ENCODE measurements around the gene CWF19L1.

Gene CWF19L1

DNA sequence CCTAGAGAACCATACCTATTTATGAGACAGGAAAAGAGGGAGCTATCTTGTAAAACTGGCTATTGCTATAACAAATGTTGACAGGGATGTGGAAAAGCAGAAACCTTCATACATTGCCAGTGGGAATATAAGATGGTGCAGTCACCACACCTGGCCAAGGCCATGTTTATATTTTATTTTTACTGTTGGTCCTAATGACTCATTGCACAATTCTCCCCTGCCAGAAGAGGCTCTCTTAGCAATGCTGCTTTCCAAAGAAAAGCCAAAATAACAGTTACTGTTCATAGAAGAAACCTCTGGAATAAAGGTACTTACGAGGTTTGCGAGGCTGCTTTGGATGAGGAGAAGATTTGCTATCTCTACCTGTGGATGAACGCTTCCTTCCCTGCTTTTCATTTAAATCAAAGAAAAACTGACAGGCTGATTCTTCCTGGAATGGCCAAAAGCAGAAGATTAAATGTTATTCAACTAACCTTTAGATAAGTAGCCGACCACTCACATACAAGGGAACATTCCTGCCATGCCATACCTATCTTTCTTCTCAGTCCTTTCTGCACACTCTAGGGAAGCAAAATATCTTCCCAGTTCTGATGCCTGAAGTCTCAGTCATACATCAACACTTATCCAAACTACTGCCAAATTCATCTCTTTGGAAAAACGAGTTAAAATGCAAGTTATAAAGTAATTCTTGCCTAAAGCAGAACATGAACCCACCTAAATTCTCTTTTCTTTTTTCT lies 21.8 kb downstream of the CWF19L1 start:
- DNase-seq = no peak

DNA sequence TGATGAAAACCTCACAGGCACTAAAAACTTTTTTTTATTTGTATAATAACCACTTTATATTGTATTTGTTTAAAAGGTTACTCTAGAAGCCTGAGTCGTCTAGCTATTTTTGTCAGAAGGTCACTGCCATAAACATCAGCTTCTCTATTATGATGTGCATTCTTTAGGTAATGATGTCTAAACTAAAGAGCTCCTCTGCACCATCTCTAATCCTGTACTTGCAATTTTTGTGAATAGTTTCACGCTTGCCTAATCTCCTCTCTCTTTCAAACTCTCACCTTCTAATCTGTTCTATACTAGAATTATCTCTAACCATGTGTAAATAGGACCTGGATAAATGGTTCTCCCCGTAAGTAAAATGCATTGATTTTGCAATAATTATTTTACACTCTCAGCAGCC lies 27.6 kb downstream of the CWF19L1 start:
- no peak for DNase-seq

DNA sequence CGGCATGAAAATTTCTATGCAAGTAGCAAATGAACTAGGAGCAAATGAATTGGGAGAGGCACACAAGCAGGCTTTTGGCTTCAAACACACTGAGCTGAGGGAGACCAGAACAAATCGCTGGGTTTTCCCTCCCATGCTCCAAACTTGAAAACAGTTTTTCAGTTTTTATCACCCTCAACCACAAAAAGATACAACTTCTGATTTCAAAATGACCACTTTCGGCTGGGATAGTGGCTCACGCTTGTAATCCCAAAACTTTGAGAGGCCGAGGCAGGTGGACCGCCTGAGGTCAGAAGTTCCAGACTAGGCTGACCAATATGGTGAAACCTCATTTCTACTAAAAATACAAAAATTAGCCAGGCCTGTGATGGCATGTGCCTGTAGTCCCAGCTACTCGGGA lies 29.0 kb downstream of the CWF19L1 start:
- DNase-seq = no peak

DNA sequence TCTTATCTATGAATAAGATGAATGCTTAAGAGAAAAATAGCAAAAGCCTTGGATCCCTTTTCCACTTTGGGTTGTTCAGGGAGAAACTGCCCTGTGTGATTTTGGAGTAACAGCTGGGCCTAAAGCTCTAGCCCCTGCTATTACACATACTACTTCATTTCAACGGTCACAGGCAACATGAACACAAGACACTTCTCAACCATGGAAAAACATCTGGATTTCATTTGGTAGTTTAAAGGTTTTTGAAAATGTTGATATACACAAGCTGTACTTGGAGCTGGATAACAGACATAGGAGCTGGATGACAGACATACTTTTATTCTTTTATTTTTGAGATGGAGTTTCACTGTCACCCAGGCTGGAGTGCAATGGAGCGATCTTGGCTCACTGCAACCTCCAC lies 35.3 kb downstream of the CWF19L1 start:
- DNase-seq = no peak

DNA sequence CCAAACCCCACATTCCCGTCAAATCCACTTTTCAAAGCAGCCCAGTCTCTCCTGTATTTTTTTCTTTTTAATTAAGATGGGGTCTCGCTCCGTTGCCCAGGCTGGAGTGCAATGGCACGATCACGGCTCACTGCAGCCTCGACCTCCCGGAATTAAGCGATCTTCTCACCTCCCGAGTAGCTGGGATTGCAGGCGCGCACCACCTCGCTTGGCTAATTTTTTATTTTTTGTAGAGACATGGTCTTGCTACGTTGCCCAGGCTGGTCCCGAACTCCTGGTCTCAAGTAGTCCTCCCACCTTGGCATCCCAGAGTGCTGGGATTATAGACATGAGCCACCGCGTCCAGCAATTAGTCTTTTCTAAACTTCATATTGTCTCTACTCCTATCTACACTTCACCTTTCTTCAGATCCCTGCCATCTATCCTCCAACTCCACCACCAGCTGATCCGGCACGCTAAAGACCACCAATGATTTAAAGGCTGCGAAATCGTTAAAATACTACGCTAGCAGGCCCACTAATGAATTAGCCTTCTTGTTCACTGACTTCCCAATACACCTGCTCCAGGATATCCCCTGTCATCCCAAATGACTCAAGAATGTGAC lies 37.5 kb downstream of the CWF19L1 start:
- DNase-seq = no peak

DNA sequence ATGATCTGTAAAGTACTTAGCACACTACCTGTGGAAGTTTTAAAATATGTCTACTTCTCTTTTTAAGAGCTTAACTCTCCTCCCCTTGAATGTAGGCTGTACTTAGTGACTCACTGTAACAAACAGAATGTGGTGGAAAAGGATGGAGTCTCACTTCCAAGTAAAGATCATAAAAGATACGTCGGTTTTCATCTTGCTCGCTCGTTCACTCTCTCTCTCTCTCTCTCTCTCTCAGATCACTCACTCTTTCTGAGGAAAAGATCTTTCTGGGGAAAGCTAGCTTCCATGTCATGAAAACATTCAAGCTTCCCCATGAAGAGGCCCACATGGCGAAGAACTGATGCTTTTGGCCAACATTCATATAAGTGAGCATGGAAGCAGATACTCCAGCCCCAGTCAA lies 43.6 kb downstream of the CWF19L1 start:
- no peak for DNase-seq

DNA sequence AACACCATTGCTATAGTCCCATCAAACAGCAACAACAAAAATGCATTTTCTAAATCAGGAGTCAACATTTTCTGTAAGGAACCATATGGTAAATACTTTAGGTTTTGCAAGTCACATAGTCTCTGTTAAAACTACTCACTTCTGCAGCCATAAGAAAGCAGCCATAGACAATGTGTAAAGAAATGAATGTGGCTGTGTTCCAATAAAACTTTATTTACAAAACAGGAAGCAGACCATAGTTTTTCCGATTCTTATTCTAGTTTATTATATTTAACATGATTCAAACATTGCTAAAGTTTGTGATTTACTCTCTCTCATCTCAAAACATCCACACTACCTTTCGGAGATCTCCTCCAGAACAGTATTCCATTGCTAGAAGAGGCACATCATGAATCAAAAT lies 44.9 kb downstream of the CWF19L1 start:
- DNase-seq = no peak

DNA sequence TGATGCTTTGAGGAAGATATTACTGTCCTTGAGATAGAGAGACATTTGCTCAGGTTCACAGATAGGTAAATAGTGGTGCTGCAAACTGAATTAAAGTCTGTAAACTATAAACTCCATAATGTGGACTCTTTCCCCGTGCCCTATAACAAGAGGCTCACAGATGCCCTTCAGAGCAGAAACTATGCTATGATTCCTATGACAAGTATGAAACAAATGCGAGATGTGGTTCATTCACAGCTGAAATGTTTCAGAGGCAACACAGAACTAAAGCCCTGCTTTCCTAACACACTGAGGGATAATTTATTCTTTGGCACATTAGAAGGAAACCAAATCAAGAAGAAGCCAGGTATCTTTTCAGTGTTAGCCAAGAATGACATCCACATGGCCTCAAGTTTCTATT lies 51.4 kb downstream of the CWF19L1 start:
- no peak for DNase-seq

DNA sequence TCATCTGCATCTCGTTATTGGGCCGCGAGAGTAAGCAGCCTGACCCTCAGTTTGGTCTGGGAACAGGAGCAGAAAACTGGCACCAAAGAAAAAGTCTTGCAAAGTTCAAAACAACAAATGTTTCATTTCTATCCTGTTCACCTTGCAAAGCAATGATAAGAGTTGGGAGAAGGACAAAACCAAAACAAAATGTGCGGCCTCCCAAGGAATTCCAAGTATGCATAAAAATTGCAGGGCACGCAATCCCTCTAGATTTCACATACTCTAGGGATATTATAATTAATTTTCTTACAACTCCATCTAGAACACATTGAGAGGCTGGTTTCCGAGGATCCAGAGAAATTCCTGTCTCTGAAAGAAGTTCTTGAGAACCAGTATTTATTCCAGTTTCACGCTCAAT lies 58.1 kb downstream of the CWF19L1 start:
- no peak for DNase-seq

DNA sequence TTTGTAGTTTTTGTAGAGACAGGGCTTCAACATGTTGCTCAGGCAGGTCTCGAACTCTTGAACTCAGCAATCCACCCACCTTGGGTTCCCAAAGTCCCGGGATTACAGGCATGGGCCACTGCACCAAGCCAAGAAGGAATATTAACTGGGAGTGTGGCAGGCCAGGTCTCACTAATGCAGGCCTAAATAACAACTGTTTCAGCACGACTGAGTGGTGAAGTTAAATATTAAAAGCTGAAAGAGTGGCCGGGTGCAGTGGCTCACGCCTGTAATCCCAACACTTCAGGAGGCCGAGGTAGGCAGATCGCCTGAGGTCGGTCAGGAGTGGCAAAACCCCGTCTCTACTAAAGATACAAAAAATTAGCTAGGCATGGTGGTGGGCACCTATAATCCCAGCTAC lies 59.2 kb downstream of the CWF19L1 start:
- DNase-seq = no peak

DNA sequence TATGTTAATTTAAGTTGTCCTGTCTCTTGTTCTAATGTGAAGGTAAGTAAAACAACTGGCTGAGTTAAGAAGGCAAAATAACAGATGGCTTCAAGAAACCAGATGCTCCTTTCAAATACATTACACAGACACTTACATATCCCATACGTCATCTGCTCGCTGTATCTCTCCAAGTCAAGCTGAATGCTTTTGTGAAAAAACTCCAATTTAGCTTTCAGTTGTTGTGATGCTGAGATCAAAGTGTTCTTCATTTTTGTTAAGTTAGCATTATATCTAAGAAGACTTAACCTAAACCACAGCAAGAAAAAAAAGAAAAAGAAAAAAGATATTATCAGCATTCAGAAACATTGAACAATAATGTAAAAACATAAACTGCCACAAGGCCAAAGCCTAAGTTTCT lies 63.1 kb downstream of the CWF19L1 start:
- no peak for DNase-seq

DNA sequence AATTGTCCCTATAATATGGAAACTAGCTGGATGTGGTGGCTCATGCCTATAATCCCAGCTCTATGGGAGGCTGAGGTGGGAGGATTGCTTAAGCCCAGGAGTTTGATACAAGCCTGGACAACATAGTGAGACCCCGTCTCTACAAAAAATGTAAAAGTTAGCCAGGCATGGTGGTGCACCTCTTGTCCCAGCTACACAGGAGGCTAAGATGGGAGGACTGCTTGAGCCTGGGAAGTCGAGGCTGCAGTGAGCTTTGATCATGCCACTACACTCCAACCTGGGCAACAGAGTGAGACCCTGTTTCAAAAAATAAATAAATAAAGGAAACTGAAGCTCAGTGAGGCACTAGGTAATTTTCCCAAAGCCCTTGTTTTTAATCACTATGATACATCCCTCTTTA lies 65.9 kb downstream of the CWF19L1 start:
- no peak for DNase-seq

DNA sequence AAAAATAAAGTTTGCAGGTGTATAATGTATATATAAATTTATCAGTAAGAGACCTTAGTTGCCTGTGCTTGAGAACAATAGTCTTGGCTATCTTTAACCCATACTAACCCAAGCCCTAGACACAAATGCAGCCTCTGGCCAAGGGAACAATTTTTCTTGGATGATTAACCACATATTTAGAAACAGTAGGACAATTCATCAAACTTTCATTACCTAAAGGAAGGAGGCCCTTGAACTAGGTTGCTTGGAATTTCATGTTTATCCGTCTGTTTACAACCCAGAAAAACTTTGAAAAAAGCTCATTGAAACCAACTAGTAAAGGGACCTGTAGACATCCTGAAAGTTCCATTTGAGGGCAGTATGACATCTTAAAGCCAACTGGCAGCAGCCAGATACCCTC lies 72.7 kb downstream of the CWF19L1 start:
- DNase-seq = no peak

DNA sequence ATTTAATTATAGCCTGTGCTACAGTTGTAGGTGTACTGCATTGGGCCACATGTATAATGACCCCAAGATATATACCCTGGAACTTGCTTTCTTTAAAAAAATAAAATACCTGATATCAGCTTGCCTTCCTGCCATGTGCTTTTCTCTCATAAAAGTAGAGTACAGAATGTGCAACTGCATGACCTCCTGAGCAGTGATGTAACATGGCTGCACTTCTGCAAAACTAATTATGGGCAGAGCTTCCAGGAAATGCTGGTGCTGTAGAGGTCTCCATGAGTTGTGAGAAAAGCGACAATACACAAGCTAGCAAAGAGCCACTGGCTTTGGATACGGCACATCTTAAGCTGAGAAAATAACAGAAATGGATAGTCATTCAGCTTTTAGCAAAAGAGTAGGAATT lies 75.1 kb downstream of the CWF19L1 start:
- no peak for DNase-seq

DNA sequence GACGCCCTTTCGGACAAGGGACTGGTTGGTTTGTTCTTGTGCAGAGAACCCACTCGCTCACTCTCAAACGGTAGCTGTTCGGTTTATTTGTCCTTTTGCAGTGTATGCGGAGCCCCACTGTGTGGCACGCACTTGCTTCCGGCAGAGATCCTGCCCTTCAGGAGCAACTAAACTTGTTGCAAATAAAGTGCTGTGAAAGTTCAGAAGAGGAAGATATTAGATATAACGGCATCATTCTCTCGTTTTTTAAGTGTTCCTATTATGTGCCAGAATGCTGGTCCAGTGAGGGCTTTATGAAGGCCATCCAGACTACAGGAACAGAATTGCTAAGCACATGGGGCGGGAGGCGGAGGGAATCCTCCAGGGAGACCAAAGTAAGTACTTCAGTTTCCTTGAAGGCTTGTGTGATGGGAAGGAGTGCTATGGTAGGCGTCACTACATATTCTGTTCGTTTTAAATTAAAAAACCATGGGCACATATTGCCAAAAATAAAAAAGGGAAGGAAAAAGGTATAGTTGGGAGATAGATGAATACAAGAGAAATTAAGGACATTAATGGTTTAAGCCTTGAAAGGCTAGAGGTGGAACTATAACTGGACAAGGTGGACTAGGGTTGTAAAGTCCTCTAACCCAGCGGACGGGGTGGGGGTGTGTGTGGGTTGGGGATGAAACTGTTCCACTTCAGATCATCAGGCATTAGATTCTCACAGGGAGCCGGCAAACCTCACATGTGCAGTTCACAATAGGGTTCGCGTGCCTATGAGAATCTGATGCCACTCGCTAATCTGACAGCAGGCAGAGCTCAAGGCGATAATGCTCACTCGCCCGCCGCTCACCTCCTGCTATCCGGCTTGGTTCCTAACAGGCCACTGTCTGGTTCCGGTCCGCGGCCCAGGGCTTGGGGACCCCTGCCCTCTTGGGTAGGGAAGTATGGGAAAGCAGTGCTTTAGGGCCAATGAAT lies 80.9 kb downstream of the CWF19L1 start:
- peak; percentile 36 for DNase-seq

DNA sequence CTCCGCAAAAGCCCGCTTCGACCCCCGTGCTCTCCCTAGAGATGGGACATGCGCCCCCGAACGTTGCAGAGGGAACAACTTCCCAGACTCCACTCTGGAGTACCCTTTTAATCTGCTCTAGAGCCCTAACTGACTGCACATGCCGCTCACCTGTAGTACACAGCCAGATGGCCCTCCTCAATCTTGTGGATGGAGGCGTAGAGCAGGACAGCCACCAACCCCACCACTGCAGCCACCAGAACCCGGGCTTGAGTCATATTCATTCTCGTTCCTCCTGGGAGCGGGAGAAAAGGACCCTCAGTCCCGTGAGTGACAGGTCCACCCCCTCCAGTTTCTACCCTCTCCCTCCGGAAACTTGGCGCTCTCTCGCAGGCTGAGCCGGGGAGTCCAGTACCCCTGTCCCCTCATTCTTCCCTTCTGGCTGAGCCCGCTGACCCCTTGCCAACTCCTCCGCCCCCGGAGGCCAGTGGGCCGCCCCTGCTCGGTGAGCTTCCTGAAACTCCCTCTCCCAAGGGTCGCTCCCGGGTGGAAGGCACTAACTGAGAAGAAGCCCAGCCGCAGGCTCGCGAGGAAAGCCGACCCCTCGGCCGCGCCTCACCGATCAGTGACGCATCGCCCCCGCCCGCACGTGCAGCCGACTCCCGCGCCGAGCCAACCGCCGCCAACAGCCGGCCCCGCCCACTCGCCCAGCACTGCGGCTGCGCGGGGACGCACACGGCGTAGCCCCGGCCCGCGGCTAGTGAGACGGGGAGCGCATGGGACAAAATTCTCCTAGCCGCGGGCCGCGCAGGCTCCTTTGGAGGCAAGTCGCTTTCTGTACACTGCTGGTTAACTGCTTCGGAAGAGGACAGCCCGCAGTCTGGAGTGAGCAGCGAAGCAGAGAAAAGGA lies 81.8 kb downstream of the CWF19L1 start, which contains the start of gene ERLIN1:
Gene ERLIN1 (minus strand): TSS at position 666 of the 889 bp plus-strand sequence. CDS start 403 bp downstream, at position 263.
- peak; percentile 93 for DNase-seq

DNA sequence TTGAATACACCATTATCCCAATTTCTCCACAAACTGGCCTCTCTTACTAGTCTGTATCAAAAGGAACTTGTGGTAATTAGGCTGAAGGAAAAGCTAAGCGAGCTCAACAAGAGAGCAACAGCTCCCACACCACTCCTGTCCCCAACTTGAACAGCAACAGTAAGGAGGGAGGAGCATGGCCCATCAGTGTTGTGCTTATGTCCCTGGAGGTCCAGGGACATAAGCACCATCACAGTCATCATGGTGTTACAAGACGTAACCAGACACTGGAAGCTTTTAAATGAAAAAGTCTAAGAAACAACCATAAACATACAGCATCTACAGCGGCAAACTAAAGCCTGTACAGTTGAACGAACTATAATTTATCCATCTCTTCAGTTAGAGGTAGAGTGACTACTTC lies 82.6 kb downstream of the CWF19L1 start:
- DNase-seq = no peak

DNA sequence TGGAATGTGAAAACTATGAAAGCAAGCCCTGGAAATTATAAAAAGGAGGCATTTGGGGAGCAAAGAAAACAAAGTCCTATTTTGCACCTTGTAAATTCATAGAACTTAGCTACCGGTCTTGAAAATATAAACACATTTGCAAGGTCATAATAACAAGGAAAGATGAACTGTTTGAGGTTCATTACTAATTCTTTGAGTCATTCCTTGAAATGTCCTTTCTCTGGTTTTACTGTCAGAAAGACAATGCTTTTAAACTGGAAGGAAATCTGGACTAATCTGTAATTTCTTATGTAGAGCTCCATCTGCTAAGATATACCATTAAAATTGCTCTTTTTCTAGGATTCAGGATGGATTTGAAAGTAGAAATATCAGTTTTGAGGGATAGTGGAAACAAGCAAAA lies 83.0 kb downstream of the CWF19L1 start:
- no peak for DNase-seq

DNA sequence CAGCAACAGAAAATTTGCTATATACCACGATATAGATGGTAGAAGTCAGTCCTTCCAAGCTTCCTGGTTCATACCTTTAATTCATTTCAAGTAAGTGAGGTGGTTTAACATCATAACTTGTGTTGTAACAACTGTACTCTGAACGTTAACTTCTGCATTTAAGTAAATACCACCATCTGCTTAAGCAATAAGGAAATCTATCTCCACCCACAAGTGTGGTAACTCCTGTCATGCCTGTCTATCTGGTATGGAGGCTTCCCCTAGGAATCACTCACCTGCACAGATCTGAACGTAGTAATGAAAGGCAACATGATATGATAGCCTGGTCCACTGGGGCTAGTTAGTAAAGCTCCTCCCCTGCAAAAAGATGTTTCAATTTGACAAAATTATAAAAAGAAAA lies 84.0 kb downstream of the CWF19L1 start:
- DNase-seq = no peak

DNA sequence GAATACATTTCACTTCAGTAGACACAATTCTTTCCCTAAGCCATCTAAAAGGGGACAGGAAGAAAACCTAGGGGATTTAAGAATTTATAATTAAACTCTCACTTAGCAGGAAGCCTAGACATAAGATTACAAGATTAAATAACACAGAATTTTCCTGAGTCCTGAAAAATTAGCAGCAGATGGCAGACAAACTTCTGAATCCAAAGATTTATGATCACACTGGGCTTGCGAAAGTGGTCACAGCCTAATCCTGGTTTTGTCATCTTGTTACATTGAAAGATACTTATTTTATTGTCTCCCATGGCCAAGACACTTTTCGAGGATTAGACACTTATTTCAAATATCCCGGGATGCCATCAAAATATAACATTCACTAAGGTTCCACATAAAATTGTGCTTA lies 84.5 kb downstream of the CWF19L1 start:
- DNase-seq = no peak
